HUES6 (cell line): Measurements from ENCODE around the gene TRIM27.
A peak's percentile ranks its signal among the peaks of the same experiment; 100 is the strongest.

Experiments
- H3K27ac ChIP-seq: 2 replicates; pipeline ENCODE4 v1.7.0; 2013; ENCODE audit warnings: low read depth, mild to moderate bottlenecking, low read length, inconsistent platforms
- H3K27me3 ChIP-seq: 2 replicates; pipeline ENCODE4 v1.6.1; 2013; ENCODE audit warnings: low read length; ENCODE audit not compliant: control insufficient read depth, insufficient read depth
- H3K36me3 ChIP-seq: 2 replicates; pipeline ENCODE4 v1.6.1; 2013; ENCODE audit warnings: low read length; ENCODE audit not compliant: control insufficient read depth, insufficient read depth
- H3K4me1 ChIP-seq: 2 replicates; pipeline ENCODE4 v1.6.1; 2013; ENCODE audit warnings: low read length; ENCODE audit not compliant: control insufficient read depth, insufficient read depth
- H3K4me3 ChIP-seq: 2 replicates; pipeline ENCODE4 v1.5.1; 2013; ENCODE audit warnings: low read depth, low read length
- H3K9ac ChIP-seq: one replicate; pipeline ENCODE4 v1.6.1; 2013; ENCODE audit warnings: mild to moderate bottlenecking, low read length
- H3K9me3 ChIP-seq: 2 replicates; pipeline ENCODE4 v1.6.1; 2013; ENCODE audit warnings: low read depth, low read length; ENCODE audit not compliant: control insufficient read depth, insufficient read depth

Gene TRIM27

DNA sequence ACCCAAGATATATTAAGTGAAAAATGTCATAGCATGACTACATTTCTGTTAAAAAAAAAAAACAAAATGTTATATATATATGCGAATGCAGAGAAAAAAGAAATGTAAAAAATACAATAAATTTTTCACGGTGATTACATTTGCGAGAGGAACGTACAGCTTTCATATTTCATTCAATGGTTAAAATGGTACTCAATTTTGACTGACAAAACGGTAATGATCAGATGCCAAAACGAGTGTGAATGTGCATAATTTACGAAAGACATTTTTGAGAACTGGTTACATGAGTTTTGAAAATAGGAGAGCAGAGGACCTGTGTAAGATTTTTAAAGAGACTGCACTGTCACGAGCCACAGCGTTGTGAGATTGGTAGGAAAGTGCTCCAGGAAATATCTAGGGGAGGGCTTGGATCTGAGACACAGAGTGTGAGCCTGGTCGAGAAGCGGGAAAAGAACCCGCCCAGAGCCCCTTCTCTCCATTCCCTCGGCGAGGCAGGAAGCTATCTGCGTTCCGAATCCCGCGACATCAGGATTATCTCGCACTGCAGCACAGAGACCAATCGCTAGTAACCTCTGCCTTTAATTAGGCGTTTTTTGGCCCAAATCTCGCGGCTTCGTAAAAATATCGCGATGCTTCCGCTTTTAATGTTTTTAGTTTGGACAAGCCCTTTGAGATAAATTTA, 28.5 kb downstream of the TRIM27 start:
- peak overlapping the region; percentile 85 for H3K27ac ChIP-seq
- H3K36me3 ChIP-seq = no peaks in the 10 kb centered on the region
- H3K9me3 ChIP-seq = no peaks in the 10 kb centered on the region
- H3K9ac ChIP-seq = peak overlapping the region; percentile 94
- H3K27me3 ChIP-seq = no peaks in the 10 kb centered on the region
- peak overlapping the region; percentile 80 for H3K4me3 ChIP-seq
- H3K4me1 ChIP-seq = no peaks in the 10 kb centered on the region

DNA sequence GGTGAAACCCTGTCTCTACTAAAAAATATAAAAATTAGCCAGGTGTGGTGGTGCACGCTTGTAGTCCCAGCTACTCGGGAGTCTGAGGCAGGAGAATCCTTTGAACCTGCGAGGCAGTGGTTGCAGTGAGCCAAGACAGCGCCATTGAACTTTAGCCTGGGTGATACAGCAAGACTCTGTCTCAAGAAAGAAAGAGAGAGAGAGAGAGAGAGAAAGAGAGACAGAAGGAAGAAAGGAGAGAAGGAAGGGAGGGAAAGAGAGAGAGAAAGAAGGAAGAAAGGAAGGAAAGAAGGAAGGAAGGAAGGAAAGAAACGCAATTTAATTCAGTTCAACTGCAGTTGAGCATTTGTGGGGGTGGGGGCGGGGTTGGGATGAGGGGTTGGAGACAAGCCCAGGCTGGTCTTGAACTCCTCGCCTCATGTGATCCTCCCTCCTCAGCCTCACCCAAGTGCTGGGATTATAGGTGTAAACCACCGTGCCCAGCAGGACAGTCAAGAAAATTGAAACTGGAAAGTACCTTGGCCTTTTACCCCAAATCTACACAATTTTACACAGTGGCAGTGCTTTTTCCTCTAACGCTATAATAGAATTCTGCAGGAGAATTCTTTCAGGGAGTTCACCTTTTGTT, 30.5 kb downstream of the TRIM27 start:
- Histone ChIP-seq H3K27ac (no peak overlapping the region), H3K4me1 (no peaks in the 10 kb centered on the region), H3K9ac (no peak overlapping the region), H3K4me3 (no peak overlapping the region), H3K9me3 (no peaks in the 10 kb centered on the region), H3K27me3 (no peaks in the 10 kb centered on the region), H3K36me3 (no peaks in the 10 kb centered on the region)

GRCh38 chr6:28892525-28892924, 31.3 kb downstream of the TRIM27 start:
- no peak overlapping the region for H3K27ac ChIP-seq
- H3K36me3 ChIP-seq = no peaks in the 10 kb centered on the region
- no peaks in the 10 kb centered on the region for H3K4me1 ChIP-seq
- no peaks in the 10 kb centered on the region for H3K9me3 ChIP-seq
- H3K9ac ChIP-seq = no peak overlapping the region
- H3K27me3 ChIP-seq = no peaks in the 10 kb centered on the region
- H3K4me3 ChIP-seq = no peak overlapping the region

DNA sequence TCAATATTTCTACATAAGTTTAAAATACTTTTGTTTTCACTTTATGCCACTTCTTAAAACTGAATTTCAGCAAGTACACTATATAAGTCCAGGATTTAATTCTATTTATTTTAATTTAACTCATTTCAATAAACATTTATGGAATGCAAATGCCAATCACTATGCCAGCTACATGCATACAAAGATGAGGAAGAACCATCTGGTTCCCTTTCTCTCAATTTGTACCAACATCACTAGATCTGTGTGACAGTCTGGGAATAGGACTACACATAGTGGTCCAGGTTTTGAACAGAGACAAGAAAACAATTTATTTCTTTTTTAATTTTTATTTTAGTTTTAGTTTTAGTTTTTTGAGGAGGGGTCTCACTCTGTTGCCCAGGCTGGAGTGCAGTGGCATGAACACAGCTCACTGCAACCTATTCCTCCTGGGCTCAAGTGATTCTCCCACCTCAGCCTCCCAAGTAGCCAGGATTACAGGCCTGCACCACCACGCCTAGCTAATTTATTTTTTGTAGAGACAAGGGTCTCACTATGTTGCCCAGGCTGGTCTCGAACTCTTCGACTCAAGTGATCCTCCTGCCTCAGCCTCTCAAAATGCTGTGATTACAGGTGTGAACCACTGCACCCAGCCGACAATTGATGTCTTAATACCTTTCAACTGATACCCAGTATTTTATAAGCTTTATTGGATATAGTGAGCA, 35.8 kb downstream of the TRIM27 start:
- no peak overlapping the region for H3K4me3 ChIP-seq
- H3K36me3 ChIP-seq = no peaks in the 10 kb centered on the region

DNA sequence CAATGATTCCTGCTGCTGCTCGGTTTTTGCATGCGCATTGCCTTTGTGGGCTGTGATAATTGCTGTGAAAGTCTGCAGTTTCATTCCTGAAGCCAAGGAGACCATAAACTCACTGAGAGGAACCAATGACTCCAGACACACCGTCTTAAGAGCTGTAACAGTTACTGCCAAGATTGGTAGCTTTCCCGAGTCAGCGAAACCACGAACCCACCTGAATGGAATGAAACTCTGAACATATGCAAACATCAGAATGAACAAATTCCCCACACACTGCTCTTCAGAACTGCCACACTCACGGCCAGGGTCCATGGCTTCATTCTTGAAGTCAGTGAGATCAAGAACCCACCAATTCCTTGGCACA, 37.7 kb downstream of the TRIM27 start:
- no peak overlapping the region for H3K9ac ChIP-seq
- no peaks in the 10 kb centered on the region for H3K27me3 ChIP-seq
- H3K9me3 ChIP-seq = peaks cover 9% of the 10 kb centered on the region; the same call in 1 of the 2 replicates
- no peaks in the 10 kb centered on the region for H3K36me3 ChIP-seq
- no peak overlapping the region for H3K4me3 ChIP-seq
- no peak overlapping the region for H3K27ac ChIP-seq
- H3K4me1 ChIP-seq = no peaks in the 10 kb centered on the region

More for the DNA sequence above, 35.8 kb downstream of the TRIM27 start:
- Histone ChIP-seq H3K27me3 (no peaks in the 10 kb centered on the region), H3K9ac (no peak overlapping the region), H3K27ac (no peak overlapping the region), H3K9me3 (peaks cover 9% of the 10 kb centered on the region; the same call in 1 of the 2 replicates), H3K4me1 (no peaks in the 10 kb centered on the region)

GRCh38 chr6:28884423-28885131, 39.2 kb downstream of the TRIM27 start:
- Histone ChIP-seq H3K9me3 (peaks cover 9% of the 10 kb centered on the region; the same call in 1 of the 2 replicates), H3K27me3 (no peaks in the 10 kb centered on the region), H3K4me3 (no peak overlapping the region), H3K36me3 (no peaks in the 10 kb centered on the region), H3K9ac (no peak overlapping the region), H3K4me1 (no peaks in the 10 kb centered on the region), H3K27ac (no peak overlapping the region)

GRCh38 chr6:28880894-28881780, 42.6 kb downstream of the TRIM27 start:
- 0 out of 2 replicates have a peak, but pooled peaks cover 2% of the 10 kb centered on the region for H3K4me1 ChIP-seq
- peak overlapping the region; percentile 55 for H3K9ac ChIP-seq
- no peaks in the 10 kb centered on the region for H3K36me3 ChIP-seq
- H3K4me3 ChIP-seq = peak overlapping the region; percentile 72
- H3K27ac ChIP-seq = no peak overlapping the region
- H3K27me3 ChIP-seq = no peaks in the 10 kb centered on the region
- H3K9me3 ChIP-seq = peaks cover 7% of the 10 kb centered on the region; the same call in 1 of the 2 replicates

GRCh38 chr6:28880519-28880893, 43.3 kb downstream of the TRIM27 start:
- no peaks in the 10 kb centered on the region for H3K27me3 ChIP-seq
- H3K4me3 ChIP-seq = peak overlapping the region; percentile 72
- H3K9me3 ChIP-seq = 0 out of 2 replicates have a peak, but pooled peaks cover 2% of the 10 kb centered on the region
- no peak overlapping the region for H3K27ac ChIP-seq
- H3K4me1 ChIP-seq = peaks cover 6% of the 10 kb centered on the region
- no peaks in the 10 kb centered on the region for H3K36me3 ChIP-seq
- peak overlapping the region; percentile 55 for H3K9ac ChIP-seq

GRCh38 chr6:28876710-28877109, 47.1 kb downstream of the TRIM27 start:
- no peaks in the 10 kb centered on the region for H3K27me3 ChIP-seq
- peaks cover 3% of the 10 kb centered on the region; the same call in 1 of the 2 replicates for H3K9me3 ChIP-seq
- H3K27ac ChIP-seq = no peak overlapping the region
- no peak overlapping the region for H3K9ac ChIP-seq
- H3K4me3 ChIP-seq = no peak overlapping the region
- H3K4me1 ChIP-seq = peaks cover 12% of the 10 kb centered on the region
- H3K36me3 ChIP-seq = no peaks in the 10 kb centered on the region

DNA sequence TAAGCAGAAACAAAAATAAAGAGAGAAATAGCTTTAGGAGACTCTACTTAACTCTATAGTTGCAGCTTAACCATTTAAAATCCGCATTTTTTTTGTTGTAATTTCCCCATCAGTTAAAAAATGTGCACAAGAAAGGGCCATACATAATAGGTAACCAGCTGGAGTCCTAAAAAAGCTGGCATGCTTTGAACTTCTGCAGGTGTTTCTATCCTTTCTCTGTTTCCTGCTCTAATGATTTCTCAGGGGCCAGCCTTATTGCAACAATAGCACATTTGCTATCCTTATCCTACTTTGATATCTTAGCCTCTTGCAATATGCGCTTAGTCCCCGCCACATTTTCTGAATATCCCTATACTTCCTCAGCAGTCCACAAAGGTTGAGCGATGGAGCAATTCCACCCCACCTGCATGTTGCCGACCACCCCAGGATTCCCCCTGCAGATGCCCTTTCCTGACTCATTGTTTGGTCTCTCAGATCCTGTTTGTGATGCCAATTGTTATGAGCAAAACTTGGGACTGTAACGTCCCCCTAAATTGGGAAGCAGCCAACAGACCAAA, 48.5 kb downstream of the TRIM27 start:
- H3K27ac ChIP-seq = no peak overlapping the region
- H3K4me3 ChIP-seq = peak overlapping the region; percentile 33
- no peaks in the 10 kb centered on the region for H3K36me3 ChIP-seq
- H3K27me3 ChIP-seq = no peaks in the 10 kb centered on the region
- peaks cover 12% of the 10 kb centered on the region for H3K4me1 ChIP-seq
- H3K9me3 ChIP-seq = peaks cover 12% of the 10 kb centered on the region
- H3K9ac ChIP-seq = peak overlapping the region; percentile 18
